Astrocyte (in vitro differentiated cells and primary cell): ENCODE measurements around the gene AZU1.

ENCODE experiments used
- CTCF ChIP-seq: IDR thresholded peaks from 2 replicates; pipeline ENCODE4 v1.5.1; 2011; ENCODE audit warnings: low read depth, mild to moderate bottlenecking, inconsistent platforms, low read length, moderate library complexity; ENCODE audit not compliant: insufficient read depth
- EZH2 ChIP-seq: IDR thresholded peaks from 2 replicates; pipeline ENCODE4 v1.6.1; 2012; ENCODE audit warnings: mild to moderate bottlenecking, low read length, inconsistent platforms; ENCODE audit not compliant: insufficient read depth

GRCh38 chr19:823565-824121 is 4.0 kb upstream of the AZU1 start:
- TF ChIP-seq CTCF (no peak), EZH2 (no peak)
